Activated CD8-positive, alpha-beta memory T cell treated with anti-CD3 and anti-CD28 coated beads, Interleukin-2, amount 50 U/mL, for 1 hour (primary cell): Measurements from ENCODE around the gene UCK2.

Experiments used
- DNase-seq: peaks from one replicate; pipeline ENCODE4 v3.0.0-alpha.2; 2020; ENCODE audit errors: extremely low read depth

Gene UCK2

DNA sequence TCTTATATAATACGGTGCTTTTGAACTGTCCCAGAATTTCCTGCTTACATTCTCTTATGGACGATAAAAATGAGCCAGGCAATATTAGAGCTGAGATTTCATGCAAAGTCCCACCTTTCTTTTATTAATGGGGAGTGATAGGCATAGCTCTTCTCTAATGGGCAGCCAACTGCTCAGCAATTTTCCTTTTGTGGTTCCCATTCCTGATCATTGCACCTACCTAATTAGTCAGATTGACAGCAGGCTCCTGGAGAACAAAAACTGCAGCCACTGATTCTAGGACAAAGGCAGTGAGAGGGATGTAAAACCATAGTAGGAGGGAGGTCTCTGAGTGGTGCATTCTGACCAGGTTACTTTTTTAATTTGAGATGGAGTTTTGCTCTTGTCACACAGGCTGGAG is 110.4 kb downstream of the UCK2 start:
- no peak for DNase-seq

DNA sequence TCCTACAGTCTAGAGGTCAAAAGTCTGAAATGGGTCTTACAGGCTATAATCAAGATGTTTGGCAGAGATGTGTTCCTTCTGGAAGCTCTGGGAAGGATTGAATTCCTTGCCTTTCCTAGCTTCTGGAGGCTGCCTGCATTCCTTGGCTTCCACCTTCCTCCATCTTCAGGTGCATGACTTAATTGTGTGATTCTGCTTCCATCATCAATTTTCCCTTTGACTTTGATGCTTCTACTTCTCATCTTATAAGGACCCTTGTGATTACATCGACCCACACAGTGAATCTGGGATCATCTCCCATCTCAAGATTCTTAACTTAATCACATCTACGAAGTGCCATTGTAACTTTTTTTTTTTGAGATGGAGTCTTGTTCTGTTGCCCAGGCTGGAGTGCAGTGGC is 111.4 kb downstream of the UCK2 start:
- DNase-seq = no peak

DNA sequence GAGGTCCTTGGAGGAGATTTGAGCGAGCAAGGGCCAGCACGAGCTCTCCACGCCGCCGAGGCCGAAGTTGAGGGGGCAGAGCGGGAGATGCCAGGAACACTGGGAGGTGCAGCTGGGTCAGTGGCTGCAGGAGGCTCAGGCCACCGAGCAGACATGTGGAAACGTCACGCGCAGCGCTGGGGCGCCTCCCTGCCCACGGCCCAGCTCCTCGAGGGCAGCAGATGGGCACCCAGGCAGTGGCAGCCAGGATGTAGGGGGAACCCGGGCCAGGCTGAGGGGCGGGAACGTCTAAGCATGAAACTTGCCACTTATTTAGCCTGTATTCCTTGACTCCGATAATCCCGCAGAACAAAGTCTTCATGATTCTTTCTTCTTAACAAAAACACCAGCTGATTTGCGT is 114.1 kb downstream of the UCK2 start:
- DNase-seq = no peak

GRCh38 chr1:165942062-165942461 is 114.6 kb downstream of the UCK2 start:
- no peak for DNase-seq

GRCh38 chr1:165942927-165943597 is 115.6 kb downstream of the UCK2 start:
- no peak for DNase-seq

- DNase-seq = no peak
Observed at GRCh38 chr1:165945911-165946310, 118.5 kb downstream of the UCK2 start.

GRCh38 chr1:165947797-165948455 is 120.5 kb downstream of the UCK2 start:
- DNase-seq = no peak

- no peak for DNase-seq
Observed at GRCh38 chr1:165949335-165950130, 122.1 kb downstream of the UCK2 start.

DNA sequence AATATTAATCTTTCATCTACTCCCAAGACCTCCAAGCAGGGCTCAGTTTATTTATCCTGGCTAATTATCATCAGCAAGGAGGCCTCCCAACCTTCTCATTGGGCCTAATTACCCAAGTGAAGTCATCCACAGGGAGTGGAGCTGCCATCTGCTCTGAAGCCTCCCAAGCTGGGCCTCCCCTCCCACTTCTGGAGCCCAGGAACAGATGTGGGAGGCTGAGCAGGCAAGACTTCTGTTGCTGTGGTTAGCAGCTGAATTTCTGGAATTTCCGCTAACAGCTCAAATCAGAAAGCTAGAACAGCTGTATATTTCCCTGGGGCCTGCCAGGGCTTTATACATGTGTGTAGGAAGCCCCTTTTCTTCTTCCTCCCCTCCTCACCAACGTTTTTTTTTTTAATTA is 127.5 kb downstream of the UCK2 start:
- no peak for DNase-seq

- no peak for DNase-seq
Observed at GRCh38 chr1:165958306-165958705, 130.9 kb downstream of the UCK2 start.

DNA sequence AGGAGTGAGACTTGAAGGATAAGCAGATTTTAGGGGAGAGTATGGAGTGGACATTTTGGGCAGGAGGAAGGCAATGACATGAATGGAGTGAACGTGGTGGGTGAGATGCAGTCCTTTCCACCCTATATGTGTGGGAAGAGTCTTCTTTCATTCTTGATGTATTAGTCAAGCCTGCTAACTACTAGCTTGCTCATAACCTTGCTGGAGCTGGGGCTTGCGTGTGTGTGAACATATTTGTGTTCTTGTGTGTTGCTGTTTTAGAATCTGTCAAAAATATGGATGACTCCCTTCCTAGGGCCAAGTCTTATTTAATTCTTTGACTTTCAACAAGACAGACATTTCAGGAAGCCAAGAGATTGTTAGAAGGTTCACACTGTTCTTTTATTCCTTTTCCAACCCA is 132.7 kb downstream of the UCK2 start:
- no peak for DNase-seq

DNA sequence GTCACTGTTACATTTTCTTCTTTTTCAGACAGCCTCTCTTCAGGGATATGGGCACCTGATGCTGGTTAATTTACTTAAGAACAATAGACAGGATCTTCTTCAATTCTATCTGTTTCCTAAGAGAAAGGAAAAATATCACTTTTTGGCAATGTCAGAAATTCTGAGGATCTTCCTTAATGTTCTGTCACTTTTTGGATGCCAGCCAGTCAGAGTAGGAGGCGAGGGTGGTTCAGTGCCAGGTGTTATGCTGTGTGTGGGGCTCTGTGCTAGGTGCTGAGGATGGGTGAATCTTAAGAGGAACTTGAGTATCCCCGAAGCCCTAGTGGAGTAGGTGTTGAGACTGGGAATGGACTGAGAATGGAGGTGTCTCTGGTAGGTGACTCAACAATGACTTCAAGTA is 133.5 kb downstream of the UCK2 start:
- no peak for DNase-seq
